Measurements from ENCODE around the gene GNB1L.

Gene GNB1L

DNA sequence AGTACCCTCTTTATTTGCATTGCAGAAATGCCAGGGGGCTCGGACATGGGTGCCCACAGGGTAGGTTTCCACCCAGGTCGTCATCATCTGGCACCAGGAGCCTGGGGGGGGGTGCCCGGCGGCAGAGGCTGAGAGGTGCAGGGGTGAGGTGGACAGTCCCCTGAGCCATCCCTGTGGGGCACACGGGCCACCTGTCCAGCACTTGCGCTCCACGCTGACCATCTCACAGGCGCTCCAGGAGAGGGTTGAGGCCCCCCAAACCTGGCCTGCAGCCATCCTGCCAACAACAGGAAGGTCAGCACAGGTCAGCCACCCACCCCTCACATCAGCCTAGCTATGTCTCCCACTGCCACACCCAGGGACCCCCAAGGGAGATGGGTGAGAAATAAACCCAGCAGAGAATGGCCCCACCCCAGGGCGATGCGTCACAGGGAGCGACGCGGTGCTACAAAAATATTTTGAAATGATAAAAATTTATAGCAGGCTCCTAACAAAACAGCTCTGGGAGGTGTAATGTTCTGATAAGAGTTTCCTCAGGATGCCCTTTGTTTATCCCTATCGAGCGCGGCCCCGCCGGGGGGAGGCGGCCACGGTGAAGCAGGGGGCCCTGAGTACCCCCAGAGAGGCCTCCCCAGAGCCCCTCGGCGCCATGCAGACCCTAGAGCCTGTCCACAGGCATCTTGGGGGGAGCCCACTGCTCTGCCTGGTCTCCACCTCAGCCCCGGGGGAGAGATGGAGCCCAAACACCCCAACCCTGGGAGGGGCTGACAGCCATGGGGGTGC lies 21.0 kb upstream of the GNB1L start:
- no peak for DNase-seq

DNA sequence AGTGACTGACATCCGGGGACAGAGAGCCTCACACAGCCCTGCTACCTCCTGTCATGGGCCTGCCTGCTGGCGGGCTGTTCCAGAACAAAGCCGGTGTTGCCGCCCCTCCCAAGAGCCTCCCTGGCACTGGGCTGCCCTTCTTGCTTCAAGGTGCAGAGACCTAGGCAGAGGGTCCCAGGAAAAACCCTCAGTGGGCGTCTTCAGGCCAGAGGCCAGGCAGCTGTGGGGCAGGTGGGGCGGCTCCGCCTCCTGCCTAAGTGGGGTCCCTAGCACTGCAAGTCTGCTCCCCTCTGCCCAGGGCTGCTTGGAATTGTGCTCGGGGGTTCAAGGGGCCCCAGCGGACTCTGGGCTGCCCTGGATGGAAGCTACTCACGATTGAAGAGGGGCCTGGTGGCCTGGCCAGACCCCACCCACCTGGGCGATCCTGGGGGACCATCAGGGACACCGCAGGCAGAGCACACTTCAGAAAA lies 20.4 kb upstream of the GNB1L start:
- no peak for DNase-seq

DNA sequence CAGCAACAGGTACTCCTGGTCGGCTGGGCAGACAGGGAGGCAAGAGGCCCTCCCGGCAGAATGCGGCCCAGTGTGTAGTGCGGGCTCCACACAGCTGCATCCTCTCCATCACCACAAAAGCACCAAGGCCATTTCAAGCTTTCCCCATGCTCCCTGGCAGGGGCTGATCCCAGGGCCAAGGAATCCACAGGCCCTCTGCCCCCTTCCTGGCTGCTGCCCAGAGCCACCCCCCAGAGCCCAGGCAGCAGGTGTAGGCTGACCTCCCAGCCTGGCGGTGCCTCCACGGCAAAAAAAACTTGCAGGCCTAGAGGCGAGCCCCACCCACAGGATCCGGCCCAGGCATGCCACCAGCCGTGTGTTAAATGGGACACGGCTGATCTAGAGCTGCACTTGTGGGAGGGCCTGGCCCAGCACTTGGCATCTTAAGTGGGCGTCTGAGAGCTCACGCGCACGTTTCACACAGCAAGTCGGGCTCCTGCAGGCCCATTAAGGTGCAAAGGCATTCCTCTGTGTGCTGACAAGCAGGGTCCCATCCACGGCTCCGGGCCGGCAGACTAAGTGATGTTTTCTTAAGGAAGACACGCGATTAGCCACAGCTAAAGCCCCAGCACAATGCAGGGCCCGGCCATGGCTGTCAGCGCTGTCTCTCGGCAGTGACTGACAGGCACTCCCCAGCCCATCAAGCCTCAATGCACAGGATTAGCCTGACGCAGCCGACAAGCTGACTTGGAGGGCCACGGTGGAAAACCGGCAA lies 19.8 kb upstream of the GNB1L start:
- no peak for DNase-seq

DNA sequence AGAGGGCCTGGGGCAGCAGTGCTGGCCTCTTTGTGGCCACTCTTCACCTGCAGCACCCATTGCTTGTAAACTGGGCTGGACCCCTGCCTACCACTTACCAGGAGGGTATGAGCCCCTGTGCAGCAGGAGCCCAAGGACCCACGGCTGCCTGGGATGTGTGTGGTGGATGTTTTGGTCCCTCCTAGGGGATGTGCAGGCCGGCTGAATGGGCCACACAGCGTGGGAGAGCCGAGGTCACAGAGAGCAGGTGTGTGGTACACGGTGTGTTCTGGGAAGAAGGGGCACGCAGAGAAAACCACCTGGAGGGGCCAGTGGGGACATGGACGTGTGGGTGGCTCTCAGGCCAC lies 19.3 kb upstream of the GNB1L start:
- DNase-seq = no peak

DNA sequence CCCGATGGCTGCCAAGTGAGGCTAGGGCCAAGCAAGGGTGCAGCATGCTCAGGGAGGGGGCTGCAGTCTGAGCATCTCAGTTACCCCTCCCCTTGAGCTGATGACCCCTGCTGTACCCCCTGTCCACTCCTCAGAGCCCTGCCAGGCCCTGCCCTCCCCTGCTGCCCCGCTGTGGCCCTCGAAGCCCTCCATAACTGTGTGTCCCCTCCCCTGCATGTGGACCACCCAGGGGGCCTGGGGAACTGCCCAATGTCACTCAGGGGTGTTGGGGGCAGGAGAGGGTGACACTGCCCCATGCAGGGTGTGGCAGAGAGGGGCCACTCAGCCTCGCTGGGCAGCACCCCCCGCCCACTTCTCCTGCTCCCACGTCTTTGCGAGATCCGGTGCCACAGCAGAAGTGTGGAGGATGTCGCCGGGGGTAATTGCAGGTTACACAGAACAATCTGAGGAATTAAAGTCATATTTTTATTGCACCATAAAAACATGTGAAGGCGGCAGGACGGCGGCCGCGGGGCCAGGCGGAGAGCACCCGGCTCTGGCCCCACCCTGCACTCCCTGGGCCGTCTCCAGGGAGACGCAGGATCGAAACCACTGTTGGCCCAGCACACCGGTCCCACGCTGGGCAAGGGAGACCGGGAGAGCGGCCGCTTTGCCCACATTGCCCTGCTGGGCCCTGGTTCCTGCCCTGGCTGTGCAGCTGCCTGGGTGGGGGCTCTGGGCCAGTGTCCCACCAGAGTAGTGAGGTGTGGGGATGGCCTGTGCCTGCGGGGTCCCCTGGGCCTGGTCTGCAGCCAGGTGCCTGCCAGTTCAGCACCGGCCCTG lies 18.7 kb upstream of the GNB1L start:
- no peak for DNase-seq

DNA sequence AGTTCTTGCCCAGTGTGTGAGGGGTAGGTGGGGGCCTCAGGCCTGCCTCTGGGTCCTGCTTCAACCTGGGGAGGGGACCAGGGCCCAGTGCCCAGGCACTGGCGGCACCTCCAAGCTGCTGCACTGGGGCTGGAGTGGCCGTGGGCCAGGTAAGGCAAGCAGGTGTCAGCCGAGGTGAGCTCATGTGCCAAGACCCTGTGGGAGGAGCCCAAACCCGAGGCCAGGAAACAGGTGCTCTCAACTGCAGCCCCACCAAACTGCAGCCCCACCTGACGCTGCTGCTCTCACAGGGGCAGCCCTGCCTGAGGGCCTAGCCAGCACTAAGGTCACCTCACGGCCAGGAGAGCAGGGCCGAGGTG lies 18.1 kb upstream of the GNB1L start:
- no peak for DNase-seq

DNA sequence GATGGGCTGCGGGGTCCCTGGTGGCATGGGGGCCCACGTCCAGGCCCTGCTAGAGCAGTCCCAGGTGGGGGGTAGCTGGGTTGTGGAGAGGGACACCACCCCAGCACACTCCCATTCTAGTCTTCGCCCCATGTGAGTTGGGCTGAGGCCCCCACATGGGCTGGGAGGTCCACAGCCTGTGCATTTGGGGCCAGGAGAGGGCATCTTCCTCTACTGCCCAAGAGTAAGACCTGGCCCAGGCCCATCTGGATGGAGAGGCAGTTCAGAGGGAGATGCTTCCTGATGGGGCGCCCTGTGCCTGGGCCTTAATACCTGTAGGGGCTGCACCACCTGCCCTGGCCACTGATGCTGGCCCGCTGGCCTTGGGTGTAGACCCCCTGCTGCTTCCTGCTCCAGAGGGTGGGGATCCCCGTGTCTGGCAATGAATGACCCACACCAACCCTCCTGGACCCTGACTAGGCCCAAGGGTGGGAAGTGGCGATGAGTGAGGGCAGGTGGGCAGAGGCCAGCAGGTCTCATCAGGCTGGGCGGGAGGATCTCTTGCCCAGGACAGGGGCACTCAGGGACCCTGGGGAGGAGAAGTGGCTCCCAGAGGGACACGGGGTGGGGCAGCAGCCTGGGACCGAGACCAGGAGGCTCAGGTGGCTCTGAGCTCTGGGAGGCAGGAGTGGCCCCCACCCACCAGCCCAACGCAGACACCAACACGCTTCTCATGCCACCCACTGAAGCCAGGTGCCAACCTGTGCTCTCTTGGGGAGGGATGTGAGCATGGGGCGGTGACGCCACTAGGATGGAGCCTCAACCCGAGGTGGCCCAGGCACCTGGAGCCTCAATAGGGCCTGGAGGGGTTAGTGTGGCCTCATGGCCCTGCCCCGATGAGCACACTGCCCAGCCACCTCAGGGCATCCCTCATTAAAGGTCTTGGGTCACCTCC lies 17.4 kb upstream of the GNB1L start:
- DNase-seq = no peak

DNA sequence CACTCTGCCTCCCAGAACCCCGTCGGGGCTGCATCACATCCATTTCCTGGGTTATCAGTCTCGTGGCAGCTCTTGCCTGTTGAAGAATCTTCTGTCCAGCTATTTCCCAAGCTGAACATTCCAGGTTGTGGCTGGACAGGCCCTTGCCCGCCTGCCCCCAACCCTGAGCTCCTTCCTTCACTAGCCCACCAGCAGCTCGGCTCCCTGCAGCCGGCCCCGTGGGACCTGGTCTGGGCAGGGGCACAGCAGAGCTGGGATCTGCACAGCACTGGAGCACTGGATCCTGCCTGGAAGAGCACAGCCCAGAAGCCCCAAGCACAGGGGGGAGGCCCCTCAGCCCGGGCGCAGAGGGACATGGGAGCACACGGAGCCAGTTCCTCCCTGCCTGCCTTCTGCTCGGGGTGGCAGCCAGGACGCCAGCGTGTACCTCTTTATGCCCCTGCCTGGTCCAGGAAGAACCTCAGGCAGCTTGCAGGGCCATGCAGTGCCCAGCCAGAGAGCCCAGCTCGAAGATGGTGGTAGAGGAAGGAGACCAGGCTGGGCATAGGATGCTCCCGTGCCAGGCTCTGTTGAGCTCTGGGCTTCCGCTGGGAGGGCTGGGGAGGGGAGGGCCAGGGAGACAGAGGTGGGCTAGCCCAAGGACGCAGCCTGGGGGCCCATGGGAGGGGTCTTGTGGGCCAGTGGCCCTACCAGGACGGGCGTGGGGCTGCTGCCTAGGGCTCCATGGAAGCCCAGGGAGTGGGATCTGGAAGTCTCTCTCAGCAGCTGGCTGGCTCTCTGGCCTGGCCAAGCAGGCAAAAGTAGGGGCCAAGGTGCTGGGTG lies 16.6 kb upstream of the GNB1L start:
- no peak for DNase-seq

DNA sequence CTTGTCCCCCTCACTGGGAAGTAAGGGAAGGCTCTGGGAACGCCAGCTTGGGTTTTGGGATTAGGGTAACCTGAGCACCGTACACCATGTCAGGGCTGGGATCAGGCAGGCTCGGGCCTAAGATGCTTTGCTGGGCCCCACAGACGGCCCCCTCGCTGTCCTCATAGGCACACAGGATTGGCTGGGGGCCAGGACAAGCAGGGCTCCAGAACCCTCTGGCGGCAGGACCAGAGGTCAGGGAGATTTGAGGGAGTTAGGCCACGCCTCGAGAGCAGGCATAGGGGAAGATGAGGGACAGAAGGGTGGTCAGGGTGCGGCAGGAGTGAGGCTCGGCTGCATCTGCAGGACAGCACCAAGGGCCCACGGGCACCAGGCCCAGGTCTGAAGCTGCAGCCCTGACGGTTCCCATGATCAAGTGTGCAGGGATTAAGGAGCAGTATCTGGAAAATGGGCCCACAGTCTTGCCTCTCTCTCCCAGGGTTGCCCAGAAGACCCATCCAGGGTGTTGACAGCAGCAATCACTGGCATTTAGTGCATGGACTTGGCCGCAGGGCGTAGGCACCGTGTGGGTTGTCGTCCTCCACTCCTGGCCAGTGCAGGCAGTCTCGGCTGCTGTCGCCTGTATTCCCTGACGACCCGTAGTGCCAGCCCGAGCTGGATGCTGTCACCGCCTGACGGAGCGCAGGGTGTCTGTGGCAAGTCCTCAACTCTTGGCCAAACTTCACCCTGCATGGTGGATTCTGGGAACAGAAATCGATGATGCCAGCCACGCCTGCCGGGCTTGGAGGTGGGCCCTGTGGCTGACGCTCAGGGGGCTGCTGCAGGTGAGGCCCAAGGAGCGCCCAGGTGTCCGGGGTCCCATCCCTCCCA lies 15.7 kb upstream of the GNB1L start:
- DNase-seq = no peak

DNA sequence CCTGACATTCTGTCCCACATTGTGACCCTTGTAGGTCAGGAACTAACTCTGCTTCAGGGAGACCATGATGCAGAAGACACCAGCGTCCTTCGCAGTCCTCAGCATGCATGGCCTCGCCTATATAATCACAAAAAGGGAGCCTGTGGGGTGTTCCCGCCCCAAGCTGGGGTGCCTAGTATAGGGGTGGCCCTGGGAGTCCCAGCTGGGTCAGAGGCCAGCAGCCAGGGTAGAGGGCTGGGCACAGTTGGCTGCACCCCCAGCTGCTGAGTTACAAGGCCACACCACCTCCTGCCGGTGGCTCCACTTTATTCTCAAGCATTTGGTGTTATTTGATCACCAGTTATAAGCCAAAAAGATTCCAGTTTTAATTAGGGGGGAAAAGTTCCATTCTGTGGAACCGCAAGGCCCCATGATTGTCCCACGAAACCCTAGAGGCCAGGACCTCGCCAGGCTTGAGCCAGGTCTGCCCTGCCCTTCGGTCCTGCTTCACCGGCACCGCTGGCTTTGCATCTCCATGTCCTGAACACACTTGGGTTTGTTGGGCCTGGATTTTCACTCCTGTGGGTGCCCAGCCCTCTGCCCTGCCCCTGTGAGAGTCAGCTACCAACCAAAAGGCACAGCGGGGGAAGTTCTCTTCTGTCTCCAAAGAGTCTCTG lies 15.0 kb upstream of the GNB1L start:
- no peak for DNase-seq

DNA sequence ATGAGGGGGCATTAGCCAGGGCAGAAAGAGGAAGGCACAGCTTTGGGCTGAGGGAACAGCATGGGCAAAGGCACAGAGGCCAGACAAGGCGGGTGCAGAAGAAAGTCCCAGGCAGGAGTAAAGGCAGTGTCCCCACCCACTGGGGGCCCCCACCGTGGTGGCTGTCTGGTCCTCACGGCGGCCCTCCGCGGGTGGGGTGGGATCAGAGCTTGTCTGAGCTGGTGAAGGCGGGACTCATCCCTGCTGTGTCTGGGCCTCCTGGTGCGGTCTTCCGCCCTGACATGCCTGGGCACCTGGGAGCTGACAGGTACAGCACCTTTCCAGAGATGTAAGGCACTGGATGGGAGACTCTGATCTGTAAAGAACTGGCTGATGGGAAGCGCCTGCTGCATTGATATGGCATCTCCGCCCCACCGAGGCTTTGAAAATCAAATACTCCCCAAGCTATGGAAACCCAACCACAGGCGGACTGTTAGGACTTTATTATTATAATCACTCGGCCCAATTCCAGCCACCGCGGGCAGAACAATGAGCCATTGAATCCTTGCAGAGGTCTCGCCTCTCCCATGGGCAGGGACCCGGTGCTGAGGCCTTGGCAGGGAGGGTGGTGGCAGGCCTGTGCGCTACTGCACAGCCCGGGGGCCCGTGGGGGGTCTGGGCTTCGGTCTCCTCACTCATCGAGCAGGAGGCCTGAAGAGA lies 14.2 kb upstream of the GNB1L start:
- DNase-seq = no peak

DNA sequence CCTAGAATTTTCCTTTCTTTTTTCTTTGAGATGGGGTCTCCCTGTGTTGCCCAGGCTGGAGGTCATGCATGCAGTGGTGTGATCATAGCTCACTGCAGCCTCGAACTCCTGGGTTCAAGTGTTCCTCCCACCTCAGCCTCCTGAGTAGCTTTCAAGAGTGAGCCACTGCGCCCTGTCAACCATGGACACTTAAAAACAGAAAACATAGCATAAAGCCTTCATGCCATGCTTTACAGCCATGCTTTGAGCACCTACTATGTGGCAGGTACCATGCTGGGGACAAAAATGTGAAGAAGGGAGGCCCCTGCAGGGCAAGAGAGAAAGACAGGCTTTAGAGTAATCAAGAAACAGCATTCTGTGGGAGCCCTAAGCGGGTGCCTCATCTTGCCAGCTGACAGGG lies 13.7 kb upstream of the GNB1L start:
- no peak for DNase-seq

DNA sequence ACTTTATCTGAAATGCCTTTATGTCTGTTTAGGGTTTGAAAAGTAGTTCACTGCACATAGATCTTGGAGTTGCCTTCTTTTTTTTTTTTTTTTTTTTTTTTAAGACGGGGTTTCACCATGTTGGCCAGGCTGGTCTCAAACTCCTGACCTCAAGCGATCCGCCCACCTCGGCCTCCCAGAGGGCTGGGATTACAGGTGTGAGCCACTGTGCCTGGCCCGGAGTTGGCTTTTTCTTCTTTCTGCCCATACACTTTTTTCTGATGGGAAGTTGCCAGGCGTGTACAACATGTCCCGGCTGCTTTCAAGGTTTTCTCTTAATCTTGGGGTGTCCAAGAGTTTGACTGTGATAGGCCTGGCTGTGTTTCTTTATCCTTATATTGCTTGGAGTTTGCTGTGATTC lies 12.9 kb upstream of the GNB1L start:
- no peak for DNase-seq

DNA sequence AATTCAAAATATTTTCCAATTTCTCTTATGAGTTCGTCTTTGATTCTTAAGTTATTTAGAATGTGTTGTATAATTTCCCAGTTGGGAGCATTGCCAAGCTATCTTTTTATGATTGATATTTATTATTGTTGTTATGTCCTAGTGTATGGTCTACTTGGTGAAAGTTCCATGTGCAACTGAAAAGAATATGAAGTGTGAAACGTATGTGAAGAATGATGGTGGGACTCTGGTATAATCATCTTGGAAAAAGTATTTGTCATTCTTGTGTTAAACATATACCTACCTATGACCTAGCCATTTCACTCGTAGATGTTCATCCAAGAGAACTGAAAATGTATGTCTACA lies 12.0 kb upstream of the GNB1L start:
- no peak for DNase-seq

DNA sequence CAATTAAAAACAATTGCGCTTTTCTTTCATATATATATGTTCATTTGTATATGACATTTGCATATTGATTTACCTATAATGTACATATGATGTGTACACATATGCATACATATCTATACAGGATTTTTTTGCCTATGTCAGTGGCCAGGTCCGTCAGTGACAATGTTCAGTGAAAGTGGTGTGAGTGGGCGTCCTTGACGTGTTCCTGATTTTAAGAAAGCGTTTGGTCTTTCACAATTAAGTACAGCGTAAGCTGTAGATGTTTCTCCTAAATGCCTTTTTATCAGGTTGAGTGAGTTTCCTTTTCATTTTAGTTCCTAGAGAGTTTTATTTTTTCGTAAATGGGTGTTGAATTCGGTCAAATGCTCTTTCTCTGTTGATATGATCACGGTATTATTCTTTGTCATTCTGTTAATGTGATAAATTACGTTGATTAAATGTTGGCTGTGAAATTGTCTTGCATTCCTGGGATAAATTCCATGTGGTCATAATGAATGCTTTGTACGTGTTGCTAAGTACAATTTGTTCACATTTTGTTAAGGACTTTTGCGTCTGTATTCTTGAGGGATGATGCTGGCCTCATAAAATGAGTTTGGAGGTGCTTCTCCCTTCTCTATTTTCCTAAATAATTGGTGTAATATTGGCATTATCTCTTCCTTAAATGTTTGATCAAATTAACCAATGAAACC lies 10.6 kb upstream of the GNB1L start:
- DNase-seq = no peak

DNA sequence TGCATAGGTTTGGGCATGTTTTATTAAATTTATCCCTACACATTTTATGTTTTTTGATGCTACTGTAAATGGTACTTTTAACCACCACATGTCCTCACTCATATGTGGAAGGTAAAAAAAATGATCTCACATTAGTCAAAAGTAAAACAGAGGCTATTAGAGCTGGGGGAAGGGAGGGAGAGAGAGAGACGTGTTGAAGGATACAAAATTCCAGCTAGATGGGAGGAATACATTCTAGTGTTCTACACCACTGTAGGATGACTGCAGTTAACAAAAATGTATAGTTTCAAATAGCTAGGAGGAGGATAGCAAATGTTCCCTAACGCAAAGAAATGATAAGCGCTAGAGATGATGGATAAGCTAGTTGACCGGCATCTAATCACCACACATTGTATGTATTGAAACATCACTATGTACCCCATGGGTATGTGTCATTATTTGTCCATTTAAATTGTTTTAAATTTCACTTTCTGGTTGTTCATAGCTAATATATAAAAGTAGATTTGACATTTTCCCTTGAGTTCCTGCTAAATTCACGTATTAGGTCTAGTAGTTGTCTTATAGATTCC lies 9.9 kb upstream of the GNB1L start:
- DNase-seq = no peak

DNA sequence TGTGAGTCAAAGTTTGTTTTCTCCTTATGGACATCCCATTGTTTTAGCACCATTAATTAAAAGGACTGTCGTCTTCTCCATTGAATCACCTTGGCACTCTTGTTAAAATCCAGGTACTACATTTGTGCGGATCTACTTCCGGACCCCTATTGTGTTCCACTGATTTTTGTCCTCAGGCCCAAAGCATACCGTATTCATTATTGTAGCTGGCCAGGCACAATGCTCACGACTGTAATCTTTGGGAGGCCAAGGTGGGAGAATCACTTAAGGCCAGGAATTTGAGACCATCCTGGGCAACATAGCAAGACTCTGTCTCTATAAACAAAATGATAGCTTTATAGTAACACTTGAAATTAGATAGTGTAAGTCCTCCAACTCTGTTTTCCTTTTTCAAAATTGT lies 8.9 kb upstream of the GNB1L start:
- no peak for DNase-seq

DNA sequence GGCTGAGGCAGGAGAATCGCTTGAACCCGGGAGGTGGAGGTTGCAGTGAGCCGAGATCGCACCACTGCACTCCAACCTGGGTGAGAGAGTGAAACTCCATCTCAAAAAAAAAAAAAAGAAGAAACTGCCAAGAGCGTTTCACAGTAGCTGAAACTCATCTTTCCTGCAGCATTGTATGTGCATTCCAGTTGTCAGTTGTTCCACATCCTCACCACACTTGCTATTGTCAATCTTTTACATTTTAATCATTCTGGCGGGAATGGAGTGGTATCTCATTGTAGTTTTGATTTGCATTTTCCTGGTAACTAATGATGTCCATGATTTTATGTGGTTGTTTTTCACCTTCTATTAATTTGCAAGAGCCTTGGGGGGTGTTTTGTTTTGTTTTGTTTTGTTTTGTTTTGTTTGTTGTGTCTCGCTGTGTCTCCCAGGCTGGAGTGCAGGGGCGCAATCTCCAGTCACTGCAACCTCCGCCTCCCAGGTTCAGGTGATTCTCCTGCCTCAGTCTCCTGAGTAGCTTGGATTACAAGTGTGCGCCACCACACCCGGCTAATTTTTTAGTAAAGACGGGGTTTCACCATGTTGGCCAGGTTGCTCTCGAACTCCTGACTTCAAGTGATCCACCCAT lies 8.1 kb upstream of the GNB1L start:
- no peak for DNase-seq
